ENCODE measurements around the gene MECR. TPM values are rescaled to one million over a fixed set of nuclear protein-coding genes. Genes with fewer than 3 reads are reported as not detected.

Gene MECR
- total RNA-seq, 2 donors from 2014 or later = 13.9 to 20.0 TPM

DNA sequence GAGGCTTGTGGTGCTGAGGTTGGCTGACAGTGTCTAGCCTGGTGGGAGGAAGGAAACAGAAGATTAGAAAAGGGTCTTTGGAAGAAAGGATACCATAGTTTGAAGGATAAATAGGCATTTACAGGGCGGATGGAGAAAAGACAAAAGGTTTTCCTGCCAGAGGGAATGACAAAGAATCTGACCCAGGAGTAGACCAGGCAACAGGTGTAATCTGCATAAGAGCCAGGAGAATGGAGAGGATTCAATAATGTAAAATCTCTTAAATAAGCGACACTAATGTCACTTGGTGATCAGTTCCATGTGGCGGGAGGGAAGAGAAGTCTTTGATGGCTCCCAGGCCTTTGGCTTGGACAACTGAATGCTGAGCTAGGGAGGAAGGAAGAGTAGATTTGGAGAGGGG lies 9.4 kb downstream of the MECR start:
- intact Hi-C loops (cut with DNase I) = no loop called here
- DNase-seq (ENCODE audit: low spot score) = no peak

- intact Hi-C loops (cut with DNase I) = no loop called here
- no peak for DNase-seq (ENCODE audit: low spot score)
Measured at GRCh38 chr1:29218223-29218622, 12.5 kb downstream of the MECR start.

- DNase-seq (ENCODE audit: low spot score) = no peak
- intact Hi-C loops (cut with DNase I) = no loop called here
Measured at GRCh38 chr1:29217633-29218032, 13.1 kb downstream of the MECR start.

- intact Hi-C loops (cut with DNase I) = no loop called here
- no peak for DNase-seq (ENCODE audit: low spot score)
Measured at GRCh38 chr1:29213055-29213454, 17.7 kb downstream of the MECR start.

DNA sequence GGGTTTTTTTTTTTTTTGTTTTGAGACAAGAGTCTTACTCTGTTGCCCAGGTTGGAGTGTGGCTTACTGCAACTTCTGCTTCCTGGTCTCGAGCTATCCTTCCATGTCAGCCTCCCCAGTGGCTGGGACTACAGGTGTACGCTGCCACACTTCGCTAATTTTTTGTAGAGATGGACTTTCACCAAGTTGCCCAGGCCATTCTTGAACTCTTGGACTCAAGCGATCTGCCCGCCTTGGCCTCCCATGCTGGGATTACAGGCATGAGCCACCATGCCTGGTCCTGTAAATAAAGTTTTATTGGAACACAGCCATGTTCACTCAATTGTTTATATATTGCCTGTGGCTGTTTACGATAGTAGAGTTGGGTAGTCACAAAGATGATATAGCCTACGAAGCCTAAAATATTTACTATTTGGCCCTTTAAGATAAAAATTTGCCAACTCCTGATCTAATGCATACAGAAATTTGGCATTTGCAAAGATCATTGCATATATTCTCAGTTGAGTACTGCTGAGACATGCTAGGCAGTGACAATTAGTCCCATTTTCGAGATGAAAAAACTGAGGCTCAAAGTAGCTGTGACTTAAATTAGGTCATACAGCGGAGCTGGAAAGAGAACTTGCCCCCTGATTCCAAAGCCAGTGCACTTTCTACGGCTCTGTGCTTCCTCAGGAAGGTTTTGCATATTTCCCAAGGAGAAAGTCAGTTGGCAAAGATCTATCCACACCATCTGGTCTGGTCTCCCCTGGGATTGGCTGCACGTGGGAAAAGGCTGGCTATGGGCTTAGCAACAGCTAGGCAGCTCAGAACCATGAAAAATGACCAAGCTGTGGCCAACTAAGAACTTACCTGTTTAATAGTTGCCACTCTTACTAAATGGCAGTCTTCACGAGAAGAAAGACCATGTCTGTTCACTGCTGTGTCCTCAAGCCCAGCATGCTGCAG lies 19.4 kb downstream of the MECR start:
- intact Hi-C loops (cut with DNase I) = no loop called here
- DNase-seq (ENCODE audit: low spot score) = no peak

GRCh38 chr1:29210278-29211085 lies 20.3 kb downstream of the MECR start:
- DNase-seq (ENCODE audit: low spot score) = no peak
- intact Hi-C loops (cut with DNase I) = no loop called here

DNA sequence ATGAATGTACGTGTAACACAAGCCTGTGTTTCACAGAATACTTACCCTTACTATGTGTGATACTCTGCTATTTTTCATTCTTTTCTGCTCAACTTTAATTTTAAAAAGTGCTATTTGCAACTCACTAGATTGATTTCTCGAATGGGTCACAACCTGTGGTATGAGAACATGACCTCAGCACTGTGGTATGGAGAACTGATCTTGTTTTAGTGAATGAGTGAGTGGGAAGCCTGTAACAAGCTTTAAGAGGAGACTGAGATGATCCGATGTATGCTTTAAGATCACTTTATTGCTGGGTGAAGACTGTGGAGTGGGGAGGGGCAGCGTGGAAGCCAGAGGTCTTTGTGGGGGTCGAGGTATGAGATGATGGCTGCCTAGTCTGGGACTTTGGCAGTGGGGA lies 21.6 kb downstream of the MECR start:
- intact Hi-C loops (cut with DNase I) = no loop called here

DNA sequence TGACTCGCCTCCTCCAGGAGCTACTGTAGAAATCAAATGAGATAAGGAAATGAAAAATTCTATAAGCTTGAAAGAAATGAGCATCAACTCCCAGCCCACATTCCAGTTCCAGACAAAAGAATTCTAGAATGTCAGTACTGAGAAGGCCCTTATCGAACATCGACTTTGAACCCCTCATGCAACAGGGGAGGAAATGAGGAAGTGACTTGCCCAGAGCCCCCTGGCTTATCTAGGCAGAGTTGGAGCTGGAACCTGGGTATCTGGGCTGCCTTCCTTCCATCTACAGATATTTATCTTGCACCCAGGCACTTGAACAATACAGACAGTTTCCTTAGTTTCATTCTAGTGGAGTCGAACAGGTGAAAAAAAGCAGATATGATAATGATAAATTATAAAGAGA lies 22.3 kb downstream of the MECR start:
- intact Hi-C loops (cut with DNase I) = no loop called here

More for the DNA sequence above, 21.6 kb downstream of the MECR start:
- DNase-seq (ENCODE audit: low spot score) = no peak

DNA sequence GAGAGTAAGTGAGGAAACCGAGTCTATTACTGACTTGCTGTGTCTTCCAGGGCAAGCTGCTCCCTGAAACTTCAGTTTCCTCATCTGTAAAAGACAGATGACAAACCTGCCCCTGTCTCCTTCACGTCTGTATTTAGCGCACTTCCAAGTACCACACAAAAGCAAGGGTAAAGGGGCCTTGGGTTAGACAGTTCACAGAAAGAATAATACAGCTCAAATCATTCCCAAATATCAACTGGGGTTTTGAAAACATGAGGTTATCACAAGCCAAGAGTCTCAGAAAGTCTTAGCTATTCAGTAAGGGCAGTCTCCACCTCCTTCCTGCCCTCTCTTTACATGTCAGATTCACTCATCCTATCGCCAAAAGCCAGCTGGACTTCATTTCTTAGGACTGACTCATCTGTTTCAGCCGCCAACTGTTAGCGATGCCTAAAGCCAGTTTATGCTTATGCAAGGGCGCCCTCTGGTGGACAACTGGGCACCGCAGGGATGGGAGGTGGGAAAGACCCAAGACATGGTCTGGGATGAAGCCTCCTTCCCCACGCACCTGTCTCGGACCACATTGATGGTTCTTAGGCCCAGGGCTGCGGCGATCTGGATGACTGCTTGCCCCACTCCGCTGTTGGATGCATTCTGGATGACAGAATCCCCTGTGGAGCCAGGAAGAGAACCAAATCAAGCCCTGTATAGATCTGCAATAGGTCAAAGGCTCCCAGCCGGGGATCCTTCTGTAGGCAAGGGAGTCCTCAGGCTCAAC lies 28.0 kb downstream of the MECR start:
- peak; percentile 98 for DNase-seq (ENCODE audit: low spot score)
- intact Hi-C loops (cut with DNase I) = loop anchor here (5.0 kb wide), 2 partner anchors 315 to 320 kb away; no protein-coding TSS in a partner anchor

More for the DNA sequence above, 22.3 kb downstream of the MECR start:
- no peak for DNase-seq (ENCODE audit: low spot score)

GRCh38 chr1:29202053-29202452 lies 28.7 kb downstream of the MECR start:
- no peak for DNase-seq (ENCODE audit: low spot score)
- intact Hi-C loops (cut with DNase I) = loop anchor here (5.0 kb wide), 2 partner anchors 315 to 320 kb away; no protein-coding TSS in a partner anchor

- intact Hi-C loops (cut with DNase I) = loop anchor here (5.0 kb wide), 2 partner anchors 314 to 319 kb away; no protein-coding TSS in a partner anchor
- no peak for DNase-seq (ENCODE audit: low spot score)
Measured at GRCh38 chr1:29201595-29202051, 29.1 kb downstream of the MECR start.

GRCh38 chr1:29200906-29201594 lies 29.7 kb downstream of the MECR start:
- intact Hi-C loops (cut with DNase I) = loop anchor here (5.0 kb wide), 2 partner anchors 314 to 319 kb away; no protein-coding TSS in a partner anchor
- DNase-seq (ENCODE audit: low spot score) = no peak

DNA sequence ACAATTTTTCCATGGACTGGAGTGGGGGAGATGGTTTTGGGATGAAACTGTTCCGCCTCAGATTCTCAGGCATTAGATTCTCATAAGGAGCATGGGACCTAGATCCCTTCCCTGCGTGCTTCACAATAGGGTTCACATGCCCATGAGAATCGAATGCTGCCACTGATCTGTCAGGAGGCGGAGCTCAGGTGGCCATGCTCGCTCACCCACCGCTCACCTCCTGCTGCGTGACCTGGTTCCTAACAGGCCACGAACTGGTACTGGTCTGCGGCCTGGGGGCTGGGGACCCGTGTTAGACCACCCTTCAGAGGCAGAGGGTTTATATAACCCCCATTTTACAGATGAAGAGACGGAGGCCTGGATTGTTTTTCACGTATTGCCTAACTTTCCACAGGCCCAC lies 32.7 kb downstream of the MECR start:
- intact Hi-C loops (cut with DNase I) = no loop called here
- DNase-seq (ENCODE audit: low spot score) = no peak

DNA sequence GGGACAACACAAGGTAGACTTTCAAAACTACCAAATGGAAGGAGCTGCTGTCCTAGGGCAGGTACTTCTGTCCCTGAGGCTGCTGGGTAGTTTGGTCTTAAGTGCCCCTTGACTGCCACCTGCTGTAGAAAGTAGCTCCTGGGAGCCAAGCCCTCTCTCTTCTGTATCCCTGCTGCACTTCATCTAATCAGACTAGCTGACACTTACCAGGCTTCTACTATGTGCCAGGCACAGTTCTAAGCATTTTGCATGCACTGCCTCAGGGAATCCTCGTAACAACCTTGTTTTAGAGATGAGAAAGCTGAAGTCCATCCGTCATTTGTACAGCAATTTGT lies 33.2 kb downstream of the MECR start:
- no peak for DNase-seq (ENCODE audit: low spot score)
- intact Hi-C loops (cut with DNase I) = no loop called here

DNA sequence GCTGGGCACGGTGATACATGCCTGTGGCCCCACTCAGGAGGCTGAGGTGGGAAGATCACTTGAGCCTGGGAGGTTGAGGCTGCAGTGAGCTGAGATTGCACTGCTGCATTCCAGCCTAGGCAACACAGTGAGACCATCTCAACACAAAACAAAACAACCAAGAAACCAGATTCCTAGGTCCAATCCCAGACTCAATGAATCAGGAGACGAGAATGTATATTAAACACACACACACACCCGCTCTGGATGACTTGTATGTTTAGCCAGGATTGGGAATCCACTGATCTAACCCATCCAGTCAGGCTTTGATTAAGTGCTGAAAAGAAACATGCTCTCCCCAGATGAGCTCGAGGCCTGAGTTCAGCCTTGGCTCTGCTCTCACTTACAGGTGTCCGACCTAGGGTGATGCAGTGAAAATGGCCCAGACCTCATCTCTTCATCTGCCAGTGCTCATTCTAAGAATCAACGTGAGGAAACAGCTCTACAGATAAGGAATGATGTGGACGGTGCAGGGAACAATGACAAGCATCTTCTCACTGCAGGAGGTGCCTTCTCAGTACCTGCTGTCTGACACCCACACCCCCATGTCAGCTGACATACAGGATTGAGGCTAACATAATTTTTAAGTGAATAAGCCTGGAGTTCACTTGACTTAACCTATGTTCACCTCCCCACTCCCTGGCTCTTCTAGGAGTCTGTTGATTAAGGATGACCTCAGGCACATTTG lies 33.7 kb downstream of the MECR start:
- intact Hi-C loops (cut with DNase I) = no loop called here
- DNase-seq (ENCODE audit: low spot score) = no peak

- DNase-seq (ENCODE audit: low spot score) = no peak
- intact Hi-C loops (cut with DNase I) = no loop called here
Measured at GRCh38 chr1:29195881-29196291, 34.8 kb downstream of the MECR start.

DNA sequence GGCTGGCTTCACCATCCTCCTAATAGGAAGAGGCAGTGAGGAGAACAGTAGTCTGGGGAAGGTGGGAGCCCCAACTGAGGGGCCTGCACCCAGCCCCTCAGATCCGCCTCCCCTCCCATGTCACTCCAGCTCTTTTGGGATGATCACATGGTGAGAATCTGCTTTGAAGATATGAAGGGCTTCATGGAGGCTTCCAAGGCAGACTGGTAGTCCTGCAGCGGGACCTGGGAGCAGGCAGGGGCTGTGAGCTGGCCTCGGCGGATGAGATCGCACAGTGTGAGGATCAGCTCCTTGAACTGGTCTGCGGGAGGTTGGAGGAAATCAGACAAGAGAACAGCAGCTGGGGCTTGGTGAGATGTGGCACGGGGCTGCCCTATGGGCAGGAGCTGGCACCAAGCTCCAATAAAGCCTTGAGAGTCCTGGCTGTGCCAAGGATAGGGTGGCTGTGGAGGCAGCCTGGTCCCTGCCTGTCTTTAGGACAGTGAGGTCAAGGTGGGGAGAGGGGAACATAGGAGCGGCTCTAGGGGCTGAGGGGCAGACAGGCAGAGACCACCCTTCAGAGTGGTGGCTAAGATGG lies 36.8 kb downstream of the MECR start:
- intact Hi-C loops (cut with DNase I) = no loop called here
- DNase-seq (ENCODE audit: low spot score) = no peak

DNA sequence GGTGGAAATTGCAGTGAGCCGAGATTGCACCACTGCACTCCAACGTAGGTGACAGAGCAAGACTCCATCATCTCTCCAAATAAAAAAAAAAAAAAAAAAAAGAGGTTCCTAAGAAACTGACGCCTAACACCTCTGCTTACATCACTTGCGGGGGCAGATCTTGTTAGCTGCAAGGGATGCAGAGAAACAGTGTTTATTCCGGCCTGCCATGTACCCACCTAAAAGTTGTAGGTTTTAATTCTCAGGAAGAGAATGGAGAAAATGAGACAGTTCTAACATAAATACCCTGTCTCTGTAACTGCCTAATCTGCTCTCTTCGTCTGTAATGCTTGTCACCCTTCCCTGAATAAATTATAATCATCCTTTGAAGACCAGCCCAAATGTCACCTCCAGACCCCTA lies 40.0 kb downstream of the MECR start:
- no peak for DNase-seq (ENCODE audit: low spot score)
- intact Hi-C loops (cut with DNase I) = no loop called here
